ENCODE measurements around the gene SPRYD3.
"Not testable (repeated sequence)": the region's sequence is repeated elsewhere in the genome, so short reads cannot be mapped to it uniquely, and the experiment has no call there.

- TF ChIP-seq, protein P1, sequence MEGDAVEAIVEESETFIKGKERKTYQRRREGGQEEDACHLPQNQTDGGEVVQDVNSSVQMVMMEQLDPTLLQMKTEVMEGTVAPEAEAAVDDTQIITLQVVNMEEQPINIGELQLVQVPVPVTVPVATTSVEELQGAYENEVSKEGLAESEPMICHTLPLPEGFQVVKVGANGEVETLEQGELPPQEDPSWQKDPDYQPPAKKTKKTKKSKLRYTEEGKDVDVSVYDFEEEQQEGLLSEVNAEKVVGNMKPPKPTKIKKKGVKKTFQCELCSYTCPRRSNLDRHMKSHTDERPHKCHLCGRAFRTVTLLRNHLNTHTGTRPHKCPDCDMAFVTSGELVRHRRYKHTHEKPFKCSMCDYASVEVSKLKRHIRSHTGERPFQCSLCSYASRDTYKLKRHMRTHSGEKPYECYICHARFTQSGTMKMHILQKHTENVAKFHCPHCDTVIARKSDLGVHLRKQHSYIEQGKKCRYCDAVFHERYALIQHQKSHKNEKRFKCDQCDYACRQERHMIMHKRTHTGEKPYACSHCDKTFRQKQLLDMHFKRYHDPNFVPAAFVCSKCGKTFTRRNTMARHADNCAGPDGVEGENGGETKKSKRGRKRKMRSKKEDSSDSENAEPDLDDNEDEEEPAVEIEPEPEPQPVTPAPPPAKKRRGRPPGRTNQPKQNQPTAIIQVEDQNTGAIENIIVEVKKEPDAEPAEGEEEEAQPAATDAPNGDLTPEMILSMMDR (IDR thresholded peaks at IDR 0.05; ENCODE audit: low read depth, low read length), result not testable (repeated sequence)
- TF ChIP-seq EZH2phosphoT487 (IDR thresholded peaks at IDR 0.05; ENCODE audit: low read depth), result not testable (repeated sequence)
Measured at GRCh38 chr12:53094796-53095595, 15.8 kb upstream of the SPRYD3 start.
